Spleen (tissue), 11 donors: ENCODE data around the gene GGT1. TPM values are rescaled to one million over a fixed set of nuclear protein-coding genes. Genes with fewer than 3 reads are reported as not detected.
A peak's percentile ranks its signal among the peaks of the same experiment; 100 is the strongest.
"Not testable (repeated sequence)": the region's sequence is repeated elsewhere in the genome, so short reads cannot be mapped to it uniquely, and the experiment has no call there.

Experiments used
- DNase-seq: peaks from one replicate; pipeline ENCODE4 v3.0.0-alpha.2; 2020
- H3K27ac ChIP-seq, 8 donors: fragments of 200-600 bp; sonication (generic) in 7 of 8; 1 replicate in 4 of 8; 2 replicates in 4 of 8; pipeline versions ENCODE4 v1.5.0 to v1.8.0; 2016 to 2021; ENCODE audit warnings: inconsistent platforms in 4 of 8, mild to moderate bottlenecking in 4 of 8, moderate library complexity in 1 of 8
- H3K27me3 ChIP-seq, 7 donors: fragments of 200-600 bp; sonication (generic) in 6 of 7; replicated peaks in 1 of 7; 1 replicate in 4 of 7; 2 replicates in 3 of 7; pipeline versions ENCODE4 v1.5.0 to v1.8.0; 2016 to 2021; ENCODE audit warnings: inconsistent platforms in 3 of 7, mild to moderate bottlenecking in 1 of 7
- H3K36me3 ChIP-seq, 6 donors: fragments of 200-600 bp; sonication (generic) in 5 of 6; 1 replicate in 4 of 6; 2 replicates in 2 of 6; pipeline versions ENCODE4 v1.5.0 to v1.8.0; 2016 to 2021; ENCODE audit warnings: inconsistent platforms in 2 of 6
- H3K4me1 ChIP-seq, 6 donors: fragments of 200-600 bp; sonication (generic) in 5 of 6; 1 replicate in 3 of 6; 2 replicates in 3 of 6; pipeline versions ENCODE4 v1.5.0 to v1.8.0; 2016 to 2021; ENCODE audit warnings: inconsistent platforms in 3 of 6
- H3K4me3 ChIP-seq, 8 donors: fragments of 200-600 bp; sonication (generic) in 7 of 8; 1 replicate in 4 of 8; 2 replicates in 4 of 8; pipeline versions ENCODE4 v1.5.0 to v1.8.0; 2016 to 2021; ENCODE audit warnings: inconsistent platforms in 4 of 8, mild to moderate bottlenecking in 4 of 8, moderate library complexity in 2 of 8
- H3K9me3 ChIP-seq, 8 donors: fragments of 200-600 bp; sonication (generic) in 7 of 8; 1 replicate in 4 of 8; 2 replicates in 4 of 8; pipeline versions ENCODE4 v1.5.0 to v1.8.0; 2016 to 2021; ENCODE audit warnings: inconsistent platforms in 4 of 8
- CTCF ChIP-seq, 11 experiments: fragments of 200-600 bp in 7 of 11; fragments of 450-650 bp in 4 of 11; sonication (generic) in 4 of 11; IDR thresholded peaks in 8 of 11; conservative IDR thresholded peaks in 3 of 11; 1 replicate in 7 of 11; 2 replicates in 4 of 11; pipeline versions ENCODE4 v1.4.0 to v1.8.0; 2016 to 2021; ENCODE audit warnings: antibody characterized with exemption in 11 of 11, inconsistent platforms in 4 of 11, mild to moderate bottlenecking in 1 of 11
- POLR2AphosphoS5 ChIP-seq, 3 donors: sonication (generic); formaldehyde crosslinking; IDR thresholded peaks; one replicate each; pipeline ENCODE4 v1.5.1; 2017; ENCODE audit warnings: antibody characterized with exemption in 3 of 3
- WGBS, 5 donors: extraction: QIAGEN DNeasy Blood & Tissue Kit in 3 of 5; methylation state at CpG; one replicate each; pipeline versions ENCODE4 v1.1.5 to v1.1.7; 2013 to 2018; 5-methylcytosine and 5-hydroxymethylcytosine counted together
- intact Hi-C: fragments of 100-400 bp; cut with DNase I; formaldehyde crosslinking; loops from one replicate; pipeline ENCODE4 v1.15.0; 2023; ENCODE audit warnings: low total_unique reads
- polyA plus RNA-seq, 3 donors: library from polyadenylated mRNA; stranded (reverse); fragments of 200-250 nt; gene quantifications; one replicate each; pipeline ENCODE4 v1.2.1, GENCODE V29; 2013
- total RNA-seq, 7 donors: library from RNA; depleted of rRNA in 3 of 7; stranded (reverse); fragments of >200 nt in 3 of 7; fragmentation: NEBNext Ultra II Directional in 4 of 7; extraction: Animal tissue kit (Norgen Biotek cat#: 25700) in 4 of 7; gene quantifications; one replicate each; pipeline versions ENCODE4 v1.1.0 to v1.2.1, GENCODE V29; 2016 to 2021
- donor health status: healthy with polysubstance abuse.
- donor health status: DM: no; HTN: no; CAD: no; lungs with moderate emphysema.
- donor health status: DM: no; HTN: no; CAD: no.
- donor health status: Bipolar disorder and iron deficiency.
- donor health status: healthy.
- donor health status: DM: no; HTN: no; CAD: no.
- donor health status: DM: yes; HTN: yes; CAD: no.

GGT1 gene
- total and polyA plus RNA-seq, 10 donors: 10.9 to 27.2 (median 17.1) TPM

GRCh38 chr22:24622596-24622995 is 19.6 kb downstream of the GGT1 start:
- H3K36me3 ChIP-seq: peaks cover 0 to 30% (median 0%) of the 10 kb centered on the region in 6 donors
- H3K4me3 ChIP-seq, intact Hi-C loops, H3K27ac ChIP-seq, H3K9me3 ChIP-seq, H3K27me3 ChIP-seq, H3K4me1 ChIP-seq: not testable (repeated sequence)
- 0 to 51% (median 30%) methylated on average over 1 to 2 of the region's 2 CpGs for WGBS, 5 donors
- peak; percentile 46 for DNase-seq

DNA sequence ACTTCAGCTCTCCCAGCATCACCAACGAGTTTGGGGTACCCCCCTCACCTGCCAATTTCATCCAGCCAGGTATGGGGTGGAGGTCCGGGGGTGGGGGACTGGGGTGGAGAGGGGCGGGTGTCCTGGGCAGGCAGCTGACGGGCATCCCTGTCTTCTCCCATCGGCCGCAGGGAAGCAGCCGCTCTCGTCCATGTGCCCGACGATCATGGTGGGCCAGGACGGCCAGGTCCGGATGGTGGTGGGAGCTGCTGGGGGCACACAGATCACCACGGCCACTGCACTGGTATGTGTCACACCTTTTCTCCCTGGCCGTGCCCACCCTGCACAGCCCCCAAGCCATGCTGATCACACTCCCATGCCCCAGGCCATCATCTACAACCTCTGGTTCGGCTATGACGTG is 24.9 kb downstream of the GGT1 start:
- Histone ChIP-seq H3K36me3 (peaks cover 0 to 25% (median 0%) of the 10 kb centered on the region in 6 donors), H3K4me1 (peaks cover 0 to 30% (median 15%) of the 10 kb centered on the region in 6 donors)
- WGBS, 5 donors: 93 to 100% (median 94%) methylated on average over 5 to 12 of the region's 16 CpGs
- peak; percentile 41 for DNase-seq
- H3K27ac ChIP-seq, H3K9me3 ChIP-seq, H3K27me3 ChIP-seq, intact Hi-C loops, H3K4me3 ChIP-seq: not testable (repeated sequence)

DNA sequence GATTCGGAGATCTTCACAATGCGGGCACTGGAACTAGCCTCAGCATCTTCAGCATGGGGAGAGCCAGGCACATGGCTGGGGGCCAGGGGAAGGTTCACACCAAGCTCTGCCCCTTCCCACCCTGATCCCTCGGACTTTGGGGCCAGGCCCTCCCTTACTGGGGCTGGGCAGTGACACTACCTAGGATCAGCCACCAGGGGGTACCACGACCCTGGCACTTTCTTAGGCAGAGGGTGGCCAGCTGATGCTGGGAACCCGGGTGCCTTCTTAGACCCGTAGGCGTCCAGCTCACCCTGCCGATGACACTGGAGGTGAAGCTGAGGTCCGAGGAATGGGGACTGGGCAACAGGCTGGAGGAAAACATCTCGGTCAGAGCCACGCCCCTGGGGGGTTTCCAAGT is 26.1 kb downstream of the GGT1 start:
- peak in 8 of 11 experiments; percentile 32 to 67 (median 56) for TF ChIP-seq CTCF (IDR thresholded peaks at IDR 0.05 in 8 of 11, conservative IDR thresholded peaks at IDR 0.05 in 3 of 11)
- H3K4me3 ChIP-seq, H3K27ac ChIP-seq, intact Hi-C loops, H3K27me3 ChIP-seq, H3K9me3 ChIP-seq, DNase-seq: not testable (repeated sequence)
- peaks cover 0 to 40% (median 17%) of the 10 kb centered on the region in 6 donors for H3K4me1 ChIP-seq
- peaks cover 0 to 18% (median 0%) of the 10 kb centered on the region in 6 donors for H3K36me3 ChIP-seq
- WGBS, 5 donors: 27 to 79% (median 40%) methylated on average over 1 to 9 of the region's 11 CpGs

DNA sequence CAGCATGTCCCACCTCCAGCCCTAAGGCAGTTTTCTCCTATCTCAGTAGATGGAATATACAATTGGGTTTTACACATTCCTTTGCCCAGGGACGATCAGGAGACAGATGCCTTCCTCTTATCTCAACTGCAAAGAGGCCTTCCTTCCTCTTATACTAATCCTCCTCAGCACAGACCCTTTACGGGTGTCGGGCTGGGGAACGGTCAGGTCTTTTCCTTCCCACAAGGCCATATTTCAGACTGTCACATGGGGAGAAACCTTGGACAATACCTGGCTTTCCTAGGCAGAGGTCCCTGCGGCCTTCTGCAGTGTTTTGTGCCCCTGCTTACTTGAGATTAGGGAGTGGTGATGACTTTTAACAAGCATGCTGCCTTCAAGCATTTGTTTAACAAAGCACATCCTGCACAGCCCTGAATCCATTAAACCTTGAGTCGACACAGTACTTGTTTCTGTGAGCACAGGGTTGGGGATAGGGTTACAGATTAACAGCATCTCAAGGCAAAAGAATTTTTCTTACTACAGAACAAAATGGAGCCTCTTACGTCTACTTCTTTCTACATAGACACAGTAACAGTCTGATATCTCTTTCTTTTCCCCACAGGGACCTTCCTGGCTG is 27.9 kb downstream of the GGT1 start:
- H3K9me3 ChIP-seq, intact Hi-C loops, DNase-seq, H3K4me3 ChIP-seq, H3K27me3 ChIP-seq, H3K36me3 ChIP-seq: not testable (repeated sequence)
- Histone ChIP-seq H3K27ac (peak overlapping the region in 5 of 8 donors; percentile 10 to 59 (median 27)), H3K4me1 (peaks cover 4 to 57% (median 27%) of the 10 kb centered on the region in 6 donors)
- 16 to 32% (median 22%) methylated on average over 7 of the region's 7 CpGs for WGBS, 5 donors

DNA sequence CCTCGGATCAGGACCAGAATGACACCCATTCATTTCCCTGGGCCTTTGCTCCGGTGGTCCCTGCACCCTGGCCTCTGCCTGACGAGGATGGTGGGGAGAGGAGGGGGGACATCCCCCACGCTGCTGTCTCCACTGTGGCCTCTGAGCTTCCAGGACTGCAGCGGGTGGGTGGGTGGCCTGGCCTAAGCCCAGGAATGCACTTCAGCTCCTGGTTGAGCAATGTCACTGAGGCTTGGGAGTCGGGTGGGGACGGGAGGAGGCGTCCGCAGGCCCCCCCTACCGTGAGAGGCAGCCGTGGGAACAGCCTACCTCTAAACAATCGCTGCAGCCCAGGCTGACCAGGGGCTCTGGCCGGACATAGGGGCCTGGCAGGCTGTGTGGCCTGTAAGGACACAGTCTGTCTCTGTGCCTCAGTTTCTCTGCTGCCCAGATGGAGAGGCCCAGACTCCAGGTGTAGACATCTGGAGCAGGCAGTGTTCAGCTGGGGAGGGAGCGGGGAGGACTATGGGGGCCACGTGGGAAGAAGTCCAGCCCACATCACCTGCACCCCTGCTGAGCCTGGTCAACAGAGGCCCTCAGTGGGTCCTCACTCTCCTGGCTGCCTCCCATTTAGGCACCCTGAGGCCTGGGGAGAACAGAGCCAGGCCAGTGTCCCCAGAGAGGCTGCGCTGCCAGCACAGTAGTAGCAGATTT is 28.6 kb downstream of the GGT1 start:
- intact Hi-C loops, H3K27me3 ChIP-seq, H3K4me3 ChIP-seq, H3K36me3 ChIP-seq, DNase-seq, H3K9me3 ChIP-seq: not testable (repeated sequence)
- H3K4me1 ChIP-seq: peaks cover 4 to 57% (median 27%) of the 10 kb centered on the region in 6 donors
- 58 to 82% (median 64%) methylated on average over 3 to 16 of the region's 16 CpGs for WGBS, 5 donors
- H3K27ac ChIP-seq: peak overlapping the region in 5 of 8 donors; percentile 10 to 59 (median 27)

DNA sequence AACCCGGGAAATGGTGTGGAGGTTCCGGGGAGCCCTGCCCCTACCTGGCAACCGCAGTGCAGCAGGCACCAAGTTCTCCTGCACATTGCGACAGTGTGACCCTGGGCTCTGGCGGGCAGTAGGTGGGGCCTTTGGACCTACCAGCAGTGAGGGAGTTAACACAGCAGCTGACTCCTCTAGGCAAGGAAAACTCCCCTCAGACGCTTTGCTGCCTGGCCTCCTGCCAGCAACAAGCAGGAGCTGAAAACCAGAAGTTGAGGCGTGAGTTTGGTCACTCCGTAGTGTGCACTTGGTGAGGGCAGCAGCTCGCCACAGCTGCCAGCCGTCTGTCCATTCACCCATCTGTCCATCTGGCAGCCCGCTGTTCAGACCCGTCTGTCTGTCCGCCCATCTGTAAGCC is 29.6 kb downstream of the GGT1 start:
- H3K27ac ChIP-seq, H3K27me3 ChIP-seq, H3K36me3 ChIP-seq, H3K9me3 ChIP-seq, intact Hi-C loops, H3K4me3 ChIP-seq, DNase-seq: not testable (repeated sequence)
- peaks cover 4 to 57% (median 27%) of the 10 kb centered on the region in 6 donors for H3K4me1 ChIP-seq
- peak in 1 of 3 donors; percentile 13 for TF ChIP-seq POLR2AphosphoS5 (IDR thresholded peaks at IDR 0.05)
- WGBS, 5 donors: 17 to 63% (median 41%) methylated on average over 3 to 12 of the region's 13 CpGs

DNA sequence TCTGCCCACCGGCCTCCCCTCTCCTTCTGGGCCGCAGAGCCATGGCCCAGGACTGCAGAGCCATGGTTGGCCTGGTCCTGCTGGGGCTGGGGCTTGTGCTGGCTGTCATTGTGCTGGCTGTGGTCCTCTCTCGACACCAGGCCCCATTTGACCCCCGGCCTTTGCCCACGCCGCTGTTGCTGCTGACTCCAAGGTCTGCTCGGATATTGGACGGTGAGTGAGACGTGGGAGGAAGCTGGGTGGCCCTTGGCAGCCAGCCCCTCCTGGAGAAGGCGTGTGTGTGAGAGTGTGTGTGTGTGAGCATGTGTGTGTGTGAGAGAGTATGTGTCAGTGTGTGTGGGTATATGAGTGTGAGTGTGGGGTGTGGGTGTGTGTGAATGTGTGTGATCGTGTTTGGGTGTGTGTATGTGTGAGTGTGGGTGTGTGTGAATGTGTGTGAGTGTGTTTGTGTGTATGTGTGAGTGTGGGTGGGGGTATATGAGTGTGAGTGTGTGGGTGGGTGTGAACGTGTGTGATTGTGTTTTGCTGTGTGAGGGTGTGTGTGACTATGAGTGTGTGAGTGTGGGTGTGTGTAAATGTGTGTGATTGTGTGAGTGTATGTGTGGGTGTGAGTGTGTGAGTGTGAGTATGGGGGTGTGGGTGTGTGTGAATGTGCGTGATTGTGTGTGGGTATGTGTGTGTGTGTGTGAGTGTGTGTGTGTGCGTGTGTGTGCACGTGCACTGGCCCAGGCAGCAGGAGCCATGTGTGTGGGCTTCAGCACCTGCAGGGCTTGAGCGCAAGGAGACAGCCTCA is 30.4 kb downstream of the GGT1 start:
- WGBS, 5 donors: 48 to 57% (median 52%) methylated on average over 16 of the region's 16 CpGs
- H3K9me3 ChIP-seq, DNase-seq, H3K27me3 ChIP-seq, H3K36me3 ChIP-seq, intact Hi-C loops, H3K4me3 ChIP-seq: not testable (repeated sequence)
- Histone ChIP-seq H3K27ac (peak overlapping the region in 2 of 8 donors; percentile 11 to 30), H3K4me1 (peaks cover 4 to 57% (median 27%) of the 10 kb centered on the region in 6 donors)
